Activated CD4-positive, alpha-beta T cell treated with anti-CD3 and anti-CD28 coated beads, Interleukin-2, Interleukin-4, amounts not matched to agents 100 ng/mL and 50 ng/mL, durations not matched to agents 16 hours and 8 hours (primary cell): Measurements from ENCODE around the gene MICAL3.
"Not testable (repeated sequence)": the region's sequence is repeated elsewhere in the genome, so short reads cannot be mapped to it uniquely, and the experiment has no call there.

Experiments
- DNase-seq: peaks from one replicate; pipeline ENCODE4 v3.0.0-alpha.2; 2020; ENCODE audit warnings: low spot score

Gene MICAL3

DNA sequence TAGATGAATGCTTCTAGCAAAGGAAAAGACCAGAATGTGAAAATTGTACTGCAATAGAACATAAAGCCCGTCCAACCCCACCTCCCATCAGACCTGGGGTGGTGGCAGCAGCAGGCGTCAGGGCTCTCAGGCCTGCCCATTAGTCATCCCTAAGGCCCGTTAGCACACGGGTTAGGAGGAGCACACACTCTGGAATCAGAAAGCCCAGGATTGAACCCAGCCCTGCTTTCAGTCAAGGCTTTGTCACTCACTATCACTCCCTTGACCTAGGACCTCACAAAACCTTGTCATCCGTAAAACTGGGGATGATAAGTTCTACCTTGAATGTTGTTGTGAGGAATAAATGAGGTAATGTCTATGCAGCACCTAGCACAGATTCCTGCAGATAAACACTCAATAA lies 26.9 kb downstream of the MICAL3 start:
- no peak for DNase-seq

DNA sequence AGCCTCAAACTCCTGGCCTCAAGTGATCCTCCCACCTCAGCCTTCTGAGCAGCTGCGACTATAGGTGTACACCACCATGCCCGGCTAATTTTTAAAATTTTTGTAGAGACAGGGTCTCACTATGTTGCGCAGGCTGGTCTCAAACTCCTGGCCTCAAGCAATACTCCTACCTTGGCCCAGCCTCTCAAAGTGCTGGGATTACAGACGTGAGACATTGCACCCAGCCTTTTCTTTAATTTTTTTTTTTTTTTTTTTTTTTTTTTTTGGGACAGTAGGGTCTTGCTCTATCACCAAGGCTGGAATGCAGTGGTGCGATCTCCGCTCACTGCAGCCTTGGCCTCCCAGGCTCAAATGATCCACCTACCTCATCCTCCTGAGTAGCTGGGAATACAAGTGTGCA lies 29.1 kb downstream of the MICAL3 start:
- DNase-seq: not testable (repeated sequence)

DNA sequence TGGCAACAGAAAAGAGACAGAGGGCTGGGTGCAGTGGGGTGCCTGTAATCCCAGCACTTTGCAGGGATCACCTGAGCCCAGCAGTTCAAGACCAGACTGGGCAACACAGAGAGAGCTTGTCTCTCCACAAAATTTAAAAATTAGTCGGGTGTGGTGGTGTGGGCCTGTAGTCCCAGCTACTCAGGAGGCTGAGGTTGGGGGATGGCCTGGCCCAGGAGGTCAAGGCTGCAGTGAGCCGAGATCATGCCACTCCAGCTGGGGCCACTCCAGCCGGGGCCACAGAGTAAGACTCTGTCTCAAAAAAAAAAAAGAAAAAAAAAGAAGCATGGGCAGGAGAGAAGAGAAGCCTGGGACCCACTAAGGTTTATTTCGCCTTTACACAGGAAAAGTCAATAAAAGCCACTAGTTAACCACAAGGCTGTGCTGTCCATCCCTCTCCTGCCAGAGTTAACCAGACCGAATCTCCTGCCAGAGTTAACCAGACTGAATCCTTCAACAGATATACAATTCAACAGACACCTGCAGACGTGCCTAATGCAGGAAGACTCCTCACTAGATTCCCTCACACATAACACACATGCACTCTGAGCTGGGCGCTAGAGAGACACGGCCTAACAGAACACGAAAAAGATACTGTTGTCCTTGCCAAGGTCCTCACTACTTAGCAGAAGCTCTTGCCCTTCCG lies 29.8 kb downstream of the MICAL3 start:
- no peak for DNase-seq

DNA sequence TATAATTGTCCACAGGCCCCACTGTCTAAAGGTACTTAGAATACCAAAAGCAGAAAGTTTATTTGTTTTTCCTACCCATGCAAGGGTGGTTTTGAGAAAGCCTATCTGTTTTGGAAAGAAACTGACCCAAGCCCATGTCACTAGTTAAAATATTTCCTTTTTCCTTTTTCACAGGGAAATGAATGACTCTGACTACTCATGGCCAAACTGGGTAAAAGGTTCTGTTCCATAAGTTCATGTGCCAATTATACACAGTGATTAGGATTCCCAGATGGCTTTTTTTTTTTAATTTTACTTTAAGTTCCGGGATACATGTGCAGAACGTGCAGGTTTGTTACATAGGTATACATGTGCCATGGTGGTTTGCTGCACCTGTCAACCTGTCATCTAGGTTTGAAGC lies 31.4 kb downstream of the MICAL3 start:
- DNase-seq: not testable (repeated sequence)

DNA sequence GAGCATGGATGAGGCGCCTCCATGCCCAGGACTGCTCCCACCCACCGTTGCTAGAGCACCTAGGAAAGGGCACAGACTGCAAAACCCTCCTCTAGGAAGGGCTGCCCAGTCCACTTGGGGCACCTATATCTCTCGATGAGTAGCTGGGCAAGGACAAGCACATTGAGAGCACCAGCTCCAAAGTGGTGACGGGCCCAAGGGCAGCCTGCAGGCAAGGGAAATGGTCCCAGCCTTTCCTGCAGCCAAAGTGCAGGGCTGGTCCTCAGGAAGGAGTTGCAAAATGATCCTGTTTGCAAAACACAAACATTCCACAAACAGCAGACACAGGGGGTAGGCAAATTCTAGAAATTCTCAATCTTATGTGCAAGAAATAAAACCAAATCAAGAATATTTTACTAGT lies 32.4 kb downstream of the MICAL3 start:
- DNase-seq: not testable (repeated sequence)

DNA sequence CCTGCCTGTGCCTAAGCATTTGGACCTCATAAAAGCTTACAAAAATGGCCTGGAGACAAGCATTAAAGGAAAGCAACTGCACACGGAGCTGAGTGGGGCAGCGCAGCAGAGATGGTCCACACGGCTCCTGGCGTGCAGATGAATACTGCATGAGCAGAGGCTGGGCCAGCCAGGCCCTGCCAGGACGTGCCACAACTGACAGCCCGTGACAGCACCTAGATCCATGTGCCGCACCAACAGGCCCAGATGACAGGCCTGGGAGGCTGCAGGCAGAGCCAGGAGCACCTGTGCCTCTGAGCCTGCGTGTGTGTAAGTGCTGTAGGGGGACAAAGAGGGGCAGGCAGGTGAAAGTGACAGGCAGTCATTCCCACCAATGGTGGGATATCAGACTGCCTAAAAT lies 33.4 kb downstream of the MICAL3 start:
- no peak for DNase-seq

DNA sequence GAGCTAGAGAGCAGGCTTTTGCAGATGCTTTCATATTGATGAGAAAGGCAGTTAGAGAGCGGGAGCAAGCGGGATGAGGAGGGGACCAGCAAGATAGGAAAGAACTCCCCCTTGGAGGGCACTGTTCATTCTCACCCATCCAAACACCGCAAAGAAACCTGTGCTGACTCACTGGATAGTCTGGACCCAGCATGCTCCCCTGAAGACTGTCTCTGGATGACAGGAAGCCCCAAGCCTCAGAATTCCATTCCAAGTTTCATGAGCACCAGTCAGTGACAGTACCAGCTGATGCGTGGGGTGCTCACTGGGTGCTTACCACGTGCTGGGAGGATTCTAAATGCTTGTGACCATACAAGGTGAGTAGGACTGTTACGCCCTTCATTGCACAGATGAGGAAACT lies 34.2 kb downstream of the MICAL3 start:
- DNase-seq: no peak

DNA sequence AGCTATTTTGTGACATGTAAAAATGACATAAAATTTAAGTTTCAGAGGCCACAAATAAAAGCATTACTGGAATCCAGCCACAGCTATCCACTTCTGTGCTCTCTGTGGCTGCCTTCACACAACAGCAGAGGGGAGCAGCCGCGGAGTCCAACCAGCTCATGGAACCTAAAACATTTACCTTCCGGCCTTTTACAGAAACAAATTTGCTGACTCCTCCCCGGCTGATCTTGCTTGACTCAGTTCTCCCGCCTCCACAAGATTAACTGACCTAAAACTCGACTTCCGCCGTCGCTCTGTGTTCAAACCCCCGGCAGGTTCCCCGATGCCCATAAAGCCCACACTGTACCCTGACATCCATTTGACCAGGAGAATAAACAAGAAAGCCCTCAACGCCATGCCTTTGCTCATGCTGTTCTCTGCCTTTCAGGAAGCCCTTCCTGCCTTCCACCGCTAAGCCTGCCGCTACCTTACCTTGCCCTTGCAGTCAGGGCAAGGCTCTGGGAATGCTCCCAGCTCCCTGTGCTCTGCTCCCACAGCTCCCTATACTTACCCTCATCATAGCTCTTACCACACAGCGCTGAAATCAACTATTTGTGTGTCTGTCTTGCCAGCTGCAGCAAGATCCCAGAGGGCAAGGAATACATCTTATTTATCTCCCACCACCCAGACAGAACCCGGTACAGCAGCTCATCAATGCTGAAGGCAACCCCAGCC lies 35.4 kb downstream of the MICAL3 start:
- no peak for DNase-seq

DNA sequence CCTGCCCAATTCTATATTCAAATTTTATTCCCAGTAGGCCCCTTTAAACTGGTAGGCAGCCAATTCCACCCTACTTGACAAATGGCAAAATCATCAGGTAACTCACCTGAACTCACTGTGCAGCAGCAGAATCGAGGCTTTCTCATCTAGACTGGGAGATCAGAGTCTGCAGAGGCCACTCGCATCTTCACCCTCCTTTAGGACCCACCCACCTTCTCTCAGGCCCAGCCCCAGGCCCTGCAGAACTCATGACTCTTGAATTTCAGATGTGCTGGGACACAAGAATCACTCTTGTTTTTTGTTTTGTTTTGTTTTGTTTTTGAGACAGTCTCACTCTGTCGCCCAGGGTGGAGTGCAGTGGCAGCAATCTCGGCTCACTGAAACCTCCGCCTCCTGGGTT lies 38.8 kb downstream of the MICAL3 start:
- DNase-seq: no peak

DNA sequence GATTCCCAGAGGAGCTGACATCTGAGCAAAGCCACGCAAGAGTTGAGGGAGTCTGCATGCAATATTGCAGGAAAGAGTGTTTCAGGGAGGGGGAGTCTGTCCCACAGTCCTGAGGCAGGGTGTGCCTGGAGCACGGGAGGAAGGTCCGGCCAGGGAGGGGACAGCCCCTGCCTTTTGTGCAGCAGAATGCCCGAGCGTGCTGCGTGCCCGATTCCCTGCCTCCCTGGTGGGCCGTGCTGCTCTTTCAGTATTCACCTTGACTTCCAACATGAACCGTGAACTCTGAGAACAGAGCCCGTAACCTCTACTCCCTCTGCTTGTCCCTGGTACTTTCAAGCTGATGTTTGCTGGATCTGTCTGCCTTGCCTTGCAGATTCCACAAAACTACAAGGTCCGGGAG lies 39.3 kb downstream of the MICAL3 start:
- DNase-seq: not testable (repeated sequence)

DNA sequence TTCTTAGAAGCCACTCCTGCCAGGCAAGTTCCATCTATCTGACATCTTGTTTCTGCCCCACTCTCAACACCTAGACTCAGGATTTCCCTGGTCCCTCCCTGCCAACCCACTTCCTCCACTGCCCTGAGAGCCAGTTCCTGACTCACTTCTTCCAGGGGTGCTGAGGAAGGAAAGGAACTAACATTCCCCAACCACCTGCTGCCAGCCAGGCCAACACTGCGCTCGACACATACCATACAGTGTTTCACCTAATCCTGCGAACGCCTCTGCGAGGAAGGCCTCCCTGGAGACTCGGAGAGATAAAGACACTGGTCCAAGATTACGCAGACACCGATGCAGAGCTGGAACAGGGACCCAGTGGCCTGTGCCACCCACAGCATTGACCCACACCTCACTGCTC lies 40.2 kb downstream of the MICAL3 start:
- no peak for DNase-seq

DNA sequence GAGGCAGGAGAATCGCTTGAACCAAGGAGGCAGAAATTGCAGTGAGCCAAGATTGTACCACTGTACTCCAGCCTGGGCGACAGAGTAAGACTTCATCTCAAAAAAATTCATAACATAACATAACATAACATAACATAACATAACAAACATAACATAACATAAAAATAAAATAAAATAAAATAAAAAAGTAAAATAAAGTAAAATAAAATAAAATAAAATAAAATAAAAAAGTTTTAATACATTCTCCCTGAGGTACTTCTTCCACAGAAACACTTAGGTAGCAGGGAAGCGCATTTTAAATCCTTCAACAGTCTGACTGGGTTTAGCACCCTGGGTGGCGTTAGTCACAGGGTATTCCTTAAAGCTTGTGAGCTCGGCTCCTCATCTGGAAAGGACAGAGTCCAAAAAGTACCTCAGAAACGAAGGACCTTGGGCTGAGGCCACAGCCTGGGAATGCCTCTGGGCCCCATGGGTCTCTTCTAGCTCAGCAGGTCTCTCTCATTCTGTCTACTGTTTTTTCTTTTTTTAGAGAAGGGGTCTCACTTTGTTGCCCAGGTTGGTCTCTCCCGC lies 41.7 kb downstream of the MICAL3 start:
- DNase-seq: no peak

DNA sequence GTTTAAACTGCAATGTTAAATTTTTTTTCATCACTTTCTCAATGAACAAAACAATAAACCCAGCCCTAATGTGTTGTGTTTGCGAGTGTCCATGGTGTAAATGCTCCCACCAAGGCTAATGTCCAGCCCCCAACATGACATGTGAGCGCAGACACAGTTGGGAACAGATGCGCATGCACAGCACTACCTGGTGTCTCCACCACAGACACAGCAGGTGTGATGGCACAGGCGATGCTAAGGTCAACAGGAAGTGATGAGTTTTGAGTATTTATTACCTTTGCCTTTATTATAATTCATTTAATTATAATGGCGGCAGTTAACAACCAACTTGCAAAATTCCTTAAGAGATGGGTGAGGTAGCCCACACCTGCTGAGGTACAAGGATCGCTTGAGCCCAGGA lies 42.9 kb downstream of the MICAL3 start:
- no peak for DNase-seq

DNA sequence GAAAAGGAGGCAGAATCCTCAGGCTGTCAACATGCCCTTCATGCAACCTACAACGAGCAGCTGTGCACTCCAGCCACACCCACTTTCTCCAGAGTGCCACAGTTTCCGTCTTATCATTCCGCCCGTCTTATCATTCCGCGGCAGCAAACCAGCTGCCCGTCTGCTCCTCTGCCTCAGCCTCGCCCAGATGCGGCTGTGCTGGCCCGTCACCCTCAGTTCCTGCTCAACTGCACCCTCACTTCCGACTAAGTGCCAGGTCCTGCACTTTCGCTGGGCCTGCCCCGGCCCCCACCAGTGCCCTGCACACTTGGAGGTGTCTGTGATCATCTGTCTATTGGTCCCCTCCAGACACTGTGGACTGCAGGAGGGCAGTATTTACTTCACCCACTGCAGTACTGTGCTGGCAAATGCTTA lies 43.7 kb downstream of the MICAL3 start:
- DNase-seq: peak; percentile 50

DNA sequence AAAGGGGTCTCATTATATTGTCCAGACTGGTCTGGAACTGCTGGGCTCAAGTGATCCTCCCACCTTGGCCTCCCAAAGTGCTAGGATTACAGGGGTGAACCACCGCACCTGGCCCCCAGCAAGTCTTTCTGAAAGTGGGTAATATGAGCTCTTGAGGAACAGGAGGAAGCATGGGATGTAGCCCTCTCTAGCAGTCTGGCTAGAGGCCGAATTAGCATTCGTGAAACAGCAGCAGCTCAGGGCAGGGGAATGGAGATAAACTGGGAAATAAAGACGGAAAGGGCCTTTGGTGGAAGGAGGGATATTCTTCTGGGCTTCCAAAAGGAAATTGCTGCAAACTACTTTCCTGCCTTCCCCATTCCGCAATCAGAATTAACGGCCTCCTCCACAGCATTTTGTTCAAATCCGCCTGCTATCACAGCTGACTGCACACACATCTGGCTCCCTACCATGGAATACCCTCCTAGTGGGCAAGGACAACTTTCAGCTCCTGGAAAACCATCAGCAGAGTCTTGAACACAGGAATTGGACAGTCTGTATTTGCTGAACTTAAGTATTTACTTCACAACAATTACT lies 44.3 kb downstream of the MICAL3 start:
- no peak for DNase-seq

DNA sequence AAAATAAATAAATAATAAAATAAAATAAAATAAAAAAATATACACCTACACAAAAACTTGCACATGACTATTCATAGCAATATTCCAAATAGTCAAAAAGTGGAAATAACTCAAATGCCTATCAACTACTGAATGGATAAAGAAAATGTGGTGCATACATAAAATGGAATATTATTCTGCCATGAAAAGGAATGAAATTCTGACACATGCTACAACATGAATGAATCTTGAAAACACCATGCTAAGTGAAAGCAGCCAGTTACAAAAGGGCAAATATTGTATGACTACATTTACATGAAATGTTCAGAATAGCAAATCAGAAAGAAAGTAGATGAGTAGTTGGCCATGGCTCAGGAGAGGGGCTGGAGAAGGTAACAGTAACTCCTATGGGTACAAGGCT lies 46.3 kb downstream of the MICAL3 start:
- DNase-seq: no peak

DNA sequence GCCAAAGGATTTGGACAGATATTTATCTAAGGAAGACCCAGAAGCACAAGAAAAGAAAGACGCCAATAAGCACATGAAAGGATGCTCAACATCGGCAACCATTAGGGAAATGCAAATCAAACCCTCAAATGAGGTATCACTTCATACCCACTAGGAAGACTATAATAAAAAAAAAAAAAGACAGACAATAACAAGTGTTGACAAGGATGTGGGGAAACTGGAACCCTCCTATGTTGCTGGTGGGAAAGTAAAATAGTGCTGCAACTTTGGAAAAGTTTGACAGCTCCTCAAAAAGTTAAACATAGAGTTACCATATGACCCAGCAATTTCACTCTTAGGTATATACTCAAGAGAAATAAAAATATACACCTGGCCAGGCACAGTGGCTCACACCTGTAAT lies 47.0 kb downstream of the MICAL3 start:
- DNase-seq: no peak

DNA sequence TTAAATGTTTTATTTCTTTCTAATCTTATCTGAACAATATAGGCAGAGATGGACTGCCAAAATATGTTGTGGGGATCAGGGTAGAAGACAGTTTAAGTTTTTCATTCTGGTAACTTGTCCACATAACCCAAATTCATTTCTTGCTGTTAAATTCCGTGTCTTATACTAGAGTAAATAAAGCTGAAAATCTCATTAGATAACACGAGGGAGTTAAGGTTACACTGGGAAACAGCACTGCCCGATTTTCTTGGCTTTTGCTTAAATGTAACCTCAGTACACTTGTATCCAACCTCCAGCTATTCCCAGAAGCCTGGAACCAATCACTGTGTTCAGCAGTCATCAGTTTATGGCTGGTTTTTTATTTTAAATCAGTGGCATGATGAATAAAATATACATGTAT lies 48.2 kb downstream of the MICAL3 start:
- DNase-seq: no peak

DNA sequence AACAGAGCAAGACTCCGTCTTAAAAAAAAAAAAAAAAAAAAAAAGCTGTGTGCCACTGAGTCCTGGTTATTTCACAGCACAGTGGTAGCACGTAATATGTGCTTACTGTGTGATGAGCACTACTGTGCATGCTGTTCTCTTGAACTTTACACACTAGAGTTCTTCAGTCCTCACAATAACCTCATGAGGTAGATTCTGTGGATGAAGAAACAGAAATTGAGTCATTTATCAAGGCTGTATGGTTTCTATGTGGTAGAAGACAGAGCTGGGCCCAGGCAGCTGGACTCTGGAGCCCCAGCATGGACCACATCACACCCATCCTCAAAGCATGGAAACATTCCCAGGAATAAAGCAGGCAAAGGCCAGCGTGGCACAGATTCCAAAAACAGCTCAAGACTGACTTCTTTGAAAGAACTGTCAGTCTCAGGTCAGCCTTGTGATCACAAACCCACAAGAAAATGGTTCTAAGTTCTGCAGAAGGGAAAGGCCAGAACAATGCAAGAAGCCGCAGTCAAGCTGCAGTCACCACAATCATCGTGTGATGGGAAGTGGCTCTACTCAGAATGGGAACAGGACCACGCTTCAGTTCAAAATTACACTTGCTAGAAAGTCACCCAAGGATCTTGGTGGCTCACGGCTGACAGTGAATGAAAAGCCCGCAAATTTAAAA lies 49.5 kb downstream of the MICAL3 start:
- DNase-seq: peak; percentile 35

DNA sequence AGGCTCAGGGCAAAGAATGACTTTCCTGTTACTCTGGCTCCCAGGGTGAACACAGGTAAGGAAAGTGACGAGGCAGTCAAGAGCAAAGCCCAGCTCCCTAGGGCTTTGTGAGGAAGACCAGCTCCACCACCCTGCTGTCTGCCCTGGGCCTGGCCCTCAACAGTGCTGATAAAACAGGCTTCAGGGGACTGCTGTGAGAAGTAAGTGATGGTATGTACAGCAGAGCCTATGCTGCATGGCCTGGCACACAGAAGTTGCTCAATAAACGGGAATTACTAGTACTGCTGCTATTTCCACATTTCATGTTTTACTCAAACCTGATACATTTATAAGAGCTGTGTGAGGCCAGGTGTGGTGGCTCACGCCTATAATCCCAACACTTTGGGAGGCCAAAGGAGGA lies 50.3 kb downstream of the MICAL3 start:
- DNase-seq: no peak

DNA sequence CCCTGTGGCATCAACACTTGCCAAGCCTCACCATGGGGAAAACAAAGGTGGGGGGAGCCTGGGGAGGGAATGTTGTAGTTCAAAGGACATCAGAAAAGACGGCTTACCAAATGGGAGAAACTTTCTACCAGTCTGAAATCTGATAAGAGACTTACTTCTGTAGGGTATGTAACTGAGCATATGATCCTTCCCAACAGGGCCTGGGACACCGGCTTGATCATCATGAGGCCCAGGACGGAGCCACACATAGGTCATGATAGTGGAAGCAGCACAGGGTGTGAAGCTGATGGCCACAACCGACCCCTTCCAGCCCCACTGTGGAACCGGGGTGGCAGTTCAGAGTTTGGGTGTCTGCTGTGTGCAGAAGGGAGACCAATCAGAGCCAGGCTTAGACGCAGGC lies 51.1 kb downstream of the MICAL3 start:
- DNase-seq: no peak

DNA sequence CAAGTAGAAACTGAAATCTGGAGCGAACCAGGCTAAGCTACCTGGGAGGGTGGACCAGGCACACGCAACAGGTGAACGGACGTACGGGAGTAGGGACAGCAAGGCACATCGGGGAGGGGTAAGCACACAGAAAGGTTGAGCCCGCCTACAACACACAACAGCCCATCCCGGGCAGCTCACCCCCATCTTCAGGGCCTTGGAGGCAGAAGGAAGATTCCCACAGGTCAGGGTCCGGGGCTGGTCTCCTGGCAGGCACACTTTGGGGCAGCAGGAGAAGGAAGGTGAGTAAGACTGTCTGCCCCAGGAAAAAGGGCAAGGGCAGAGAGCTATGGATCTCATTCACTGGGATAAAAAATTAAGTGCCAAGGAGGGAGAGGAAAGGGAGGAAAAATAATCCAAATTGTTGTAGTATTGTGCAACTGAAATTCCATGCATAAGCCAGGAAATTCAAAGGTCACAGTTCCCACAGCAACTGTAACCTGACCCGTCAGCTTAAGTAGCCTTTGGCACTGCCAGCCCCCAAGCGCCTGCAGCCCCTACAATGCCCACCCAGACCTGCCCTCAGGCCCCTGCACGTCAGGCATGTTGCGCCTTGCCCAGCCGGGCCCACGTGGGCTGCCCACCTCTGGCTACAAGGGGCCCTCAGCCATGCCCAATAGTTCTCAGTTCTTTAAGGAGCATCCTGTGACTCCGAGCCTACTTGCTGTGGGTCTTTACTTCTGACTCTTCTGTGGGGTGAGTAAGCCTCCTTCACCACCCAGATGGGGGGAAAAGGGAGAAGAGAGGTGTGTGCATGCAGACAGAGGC lies 51.8 kb downstream of the MICAL3 start:
- no peak for DNase-seq
